IPS-15b (cell line): ENCODE measurements around the gene CCT5.

Experiments
- H3K27me3 ChIP-seq: one replicate; pipeline ENCODE4 v1.6.1; 2013; ENCODE audit warnings: low read length; ENCODE audit not compliant: control insufficient read depth, insufficient read depth
- H3K36me3 ChIP-seq: one replicate; pipeline ENCODE4 v1.6.1; 2013; ENCODE audit warnings: low read length; ENCODE audit not compliant: control insufficient read depth, insufficient read depth
- H3K4me1 ChIP-seq: one replicate; pipeline ENCODE4 v1.6.1; 2013; ENCODE audit warnings: mild to moderate bottlenecking, low read length; ENCODE audit not compliant: control insufficient read depth, insufficient read depth
- H3K4me3 ChIP-seq: one replicate; pipeline ENCODE4 v1.5.1; 2013; ENCODE audit warnings: low read depth, low read length
- H3K9ac ChIP-seq: one replicate; pipeline ENCODE4 v1.6.1; 2013; ENCODE audit warnings: low read depth, mild to moderate bottlenecking, low read length
- H3K9me3 ChIP-seq: one replicate; pipeline ENCODE4 v1.6.1; 2013; ENCODE audit warnings: mild to moderate bottlenecking, low read length; ENCODE audit not compliant: control insufficient read depth, insufficient read depth

The CCT5 gene

GRCh38 chr5:10293907-10294662 lies 44.0 kb downstream of the CCT5 start:
- Histone ChIP-seq H3K9me3 (no peaks in the 10 kb centered on the region), H3K27me3 (no peaks in the 10 kb centered on the region), H3K36me3 (no peaks in the 10 kb centered on the region), H3K4me1 (no peaks in the 10 kb centered on the region), H3K9ac (no peak overlapping the region), H3K4me3 (no peak overlapping the region)

GRCh38 chr5:10295619-10296326 lies 45.7 kb downstream of the CCT5 start:
- Histone ChIP-seq H3K4me1 (no peaks in the 10 kb centered on the region), H3K9me3 (no peaks in the 10 kb centered on the region), H3K36me3 (no peaks in the 10 kb centered on the region), H3K9ac (no peak overlapping the region), H3K27me3 (no peaks in the 10 kb centered on the region), H3K4me3 (no peak overlapping the region)

- H3K4me1 ChIP-seq: no peaks in the 10 kb centered on the region
- no peaks in the 10 kb centered on the region for H3K36me3 ChIP-seq
- H3K27me3 ChIP-seq: no peaks in the 10 kb centered on the region
- H3K9me3 ChIP-seq: no peaks in the 10 kb centered on the region
- H3K4me3 ChIP-seq: no peak overlapping the region
- H3K9ac ChIP-seq: no peak overlapping the region
Observed at GRCh38 chr5:10297646-10298204, 47.6 kb downstream of the CCT5 start.

- H3K4me3 ChIP-seq: no peak overlapping the region
- H3K36me3 ChIP-seq: no peaks in the 10 kb centered on the region
- H3K27me3 ChIP-seq: no peaks in the 10 kb centered on the region
- no peak overlapping the region for H3K9ac ChIP-seq
- no peaks in the 10 kb centered on the region for H3K9me3 ChIP-seq
- H3K4me1 ChIP-seq: no peaks in the 10 kb centered on the region
Observed at GRCh38 chr5:10300246-10300645, 50.2 kb downstream of the CCT5 start.

- H3K9ac ChIP-seq: no peak overlapping the region
- no peaks in the 10 kb centered on the region for H3K4me1 ChIP-seq
Observed at GRCh38 chr5:10301266-10301665, 51.2 kb downstream of the CCT5 start.

GRCh38 chr5:10301842-10302610 lies 51.9 kb downstream of the CCT5 start:
- H3K4me3 ChIP-seq: no peak overlapping the region
- peaks cover 3% of the 10 kb centered on the region for H3K4me1 ChIP-seq
- no peak overlapping the region for H3K9ac ChIP-seq
- H3K27me3 ChIP-seq: peaks cover 9% of the 10 kb centered on the region
- no peaks in the 10 kb centered on the region for H3K36me3 ChIP-seq
- H3K9me3 ChIP-seq: no peaks in the 10 kb centered on the region

More at GRCh38 chr5:10301266-10301665, 51.2 kb downstream of the CCT5 start:
- Histone ChIP-seq H3K4me3 (no peak overlapping the region), H3K9me3 (no peaks in the 10 kb centered on the region), H3K36me3 (no peaks in the 10 kb centered on the region), H3K27me3 (peaks cover under 1% of the 10 kb centered on the region)

GRCh38 chr5:10303201-10303600 lies 53.1 kb downstream of the CCT5 start:
- Histone ChIP-seq H3K4me1 (peaks cover 3% of the 10 kb centered on the region), H3K9me3 (no peaks in the 10 kb centered on the region), H3K4me3 (no peak overlapping the region), H3K9ac (no peak overlapping the region), H3K27me3 (peaks cover 13% of the 10 kb centered on the region), H3K36me3 (no peaks in the 10 kb centered on the region)

GRCh38 chr5:10303699-10304170 lies 53.7 kb downstream of the CCT5 start:
- no peaks in the 10 kb centered on the region for H3K9me3 ChIP-seq
- H3K4me1 ChIP-seq: peaks cover 3% of the 10 kb centered on the region
- H3K36me3 ChIP-seq: no peaks in the 10 kb centered on the region
- H3K27me3 ChIP-seq: peaks cover 13% of the 10 kb centered on the region
- H3K9ac ChIP-seq: no peak overlapping the region
- no peak overlapping the region for H3K4me3 ChIP-seq

- peaks cover 3% of the 10 kb centered on the region for H3K4me1 ChIP-seq
Observed at GRCh38 chr5:10304932-10305331, 54.9 kb downstream of the CCT5 start.

GRCh38 chr5:10306114-10306513 lies 56.0 kb downstream of the CCT5 start:
- H3K4me1 ChIP-seq: peaks cover 3% of the 10 kb centered on the region
- no peak overlapping the region for H3K4me3 ChIP-seq
- H3K9ac ChIP-seq: no peak overlapping the region

More at GRCh38 chr5:10304932-10305331, 54.9 kb downstream of the CCT5 start:
- peaks cover 13% of the 10 kb centered on the region for H3K27me3 ChIP-seq
- H3K9me3 ChIP-seq: no peaks in the 10 kb centered on the region
- no peak overlapping the region for H3K4me3 ChIP-seq
- H3K9ac ChIP-seq: no peak overlapping the region
- no peaks in the 10 kb centered on the region for H3K36me3 ChIP-seq

GRCh38 chr5:10306806-10307205 lies 56.7 kb downstream of the CCT5 start:
- no peaks in the 10 kb centered on the region for H3K9me3 ChIP-seq
- peak overlapping the region; percentile 73 for H3K4me3 ChIP-seq
- peaks cover 13% of the 10 kb centered on the region for H3K27me3 ChIP-seq
- H3K36me3 ChIP-seq: no peaks in the 10 kb centered on the region
- peaks cover 3% of the 10 kb centered on the region for H3K4me1 ChIP-seq
- no peak overlapping the region for H3K9ac ChIP-seq

More at GRCh38 chr5:10306114-10306513, 56.0 kb downstream of the CCT5 start:
- H3K27me3 ChIP-seq: peaks cover 13% of the 10 kb centered on the region
- no peaks in the 10 kb centered on the region for H3K9me3 ChIP-seq
- H3K36me3 ChIP-seq: no peaks in the 10 kb centered on the region
